ENCODE measurements around the gene CPVL.

DNA sequence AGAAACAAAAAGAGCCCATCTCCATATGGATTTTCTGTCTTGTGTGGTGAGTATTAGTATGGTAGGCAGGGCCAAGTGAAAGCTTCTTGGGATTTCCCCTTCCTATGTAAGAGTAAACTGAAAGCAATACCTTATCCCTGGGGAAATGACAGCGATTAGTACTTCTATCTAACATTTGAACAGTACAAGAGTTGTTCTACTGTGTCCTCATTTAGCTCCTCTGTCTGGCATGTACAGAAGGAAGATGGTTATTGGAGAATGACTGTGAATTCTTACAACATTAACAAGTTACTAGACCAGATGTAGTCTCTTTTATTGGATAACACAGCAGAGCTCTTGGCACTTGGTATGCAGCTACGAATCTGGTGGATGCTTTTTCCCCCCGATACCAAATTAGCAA is 170.3 kb downstream of the CPVL start:
- TF ChIP-seq POLR2A (IDR thresholded peaks at IDR 0.05; ENCODE audit: low read depth, low read length) (no peak), POLR2AphosphoS5 (IDR thresholded peaks at IDR 0.05; ENCODE audit: low read depth, low read length) (no peak)

All from GM12892 (cell line).